ENCODE data around the gene SLC33A1. TPM values are rescaled to one million over a fixed set of nuclear protein-coding genes. Genes with fewer than 3 reads are reported as not detected.

The SLC33A1 gene
- total and polyA plus RNA-seq, 2 experiments from 2014 or later = 12.5 to 33.5 TPM

- ATAC-seq (no peak), DNase-seq (ENCODE audit: low spot score) (no peak)
- TF ChIP-seq CREB1 (CRISPR knock-in tag; IDR thresholded peaks at IDR 0.05; ENCODE audit: low read depth) (no peak), POLR2AphosphoS5 (IDR thresholded peaks at IDR 0.05; ENCODE audit: low read depth) (no peak), CTCF (conservative IDR thresholded peaks at IDR 0.05; ENCODE audit: low read depth in 2 of 2) (no peak), REST (IDR thresholded peaks at IDR 0.05; ENCODE audit: unreplicated experiment) (no peak), STAT1 (IDR thresholded peaks at IDR 0.05; ENCODE audit: unreplicated experiment) (no peak), ETS1 (IDR thresholded peaks at IDR 0.05) (no peak), NANOG (IDR thresholded peaks at IDR 0.05; ENCODE audit: borderline replicate concordance) (no peak), ZNF462 (CRISPR knock-in tag; IDR thresholded peaks at IDR 0.05) (no peak), ZNF114 (CRISPR knock-in tag; IDR thresholded peaks at IDR 0.05) (no peak), JUNB (IDR thresholded peaks at IDR 0.05; ENCODE audit: unreplicated experiment) (no peak), EZH2 (IDR thresholded peaks at IDR 0.05; ENCODE audit: low read depth, unreplicated experiment) (no peak), EZH2phosphoT487 (IDR thresholded peaks at IDR 0.05; ENCODE audit: unreplicated experiment) (no peak)
- H3K9me3 Mint-ChIP-seq = peaks cover 5% of the 10 kb centered on the region
- peak overlapping the region; percentile 41; the same call in 1 of the 2 replicates for H3K27ac ChIP-seq (ENCODE audit: low read depth)
- no peaks in the 10 kb centered on the region for H3K27me3 Mint-ChIP-seq (ENCODE audit: insufficient read depth, low read depth, poor library complexity)
- H3K27ac Mint-ChIP-seq = no peak overlapping the region
- H3K4me1 Mint-ChIP-seq = peaks cover 9% of the 10 kb centered on the region
- peaks cover 24% of the 10 kb centered on the region for H3K36me3 Mint-ChIP-seq (ENCODE audit: low read depth)
- no peak overlapping the region for H2AFZ ChIP-seq
- no peaks in the 10 kb centered on the region for H3K27me3 ChIP-seq (ENCODE audit: insufficient read depth)
- H3F3A ChIP-seq (replicated peaks; ENCODE audit: low read depth) = no peaks in the 10 kb centered on the region
- peaks cover 9% of the 10 kb centered on the region; the same call in 1 of the 2 replicates for H3K4me1 ChIP-seq (ENCODE audit: insufficient read depth)
- H3K9me2 ChIP-seq (ENCODE audit: insufficient read depth) = peaks cover 2% of the 10 kb centered on the region; the same call in 1 of the 2 replicates
- no peaks in the 10 kb centered on the region for H3K36me3 ChIP-seq (ENCODE audit: insufficient read depth)
- H3K4me3 Mint-ChIP-seq = no peak overlapping the region
- 0 out of 2 replicates have a peak, but pooled peaks cover 3% of the 10 kb centered on the region for H3K79me2 ChIP-seq (replicated peaks; ENCODE audit: insufficient read depth)
- no peaks in the 10 kb centered on the region for H4K20me1 ChIP-seq (replicated peaks; ENCODE audit: insufficient read depth)
- no peak overlapping the region for H3K4me3 ChIP-seq
- no peak overlapping the region for H3K4me2 ChIP-seq
These were observed 68.4 kb downstream of the SLC33A1 start for GRCh38 chr3:155785662-155786295.

Data from GM23338 (cell line).